ENCODE results near the gene TRIM33. TPM values are rescaled to one million over a fixed set of nuclear protein-coding genes. Genes with fewer than 3 reads are reported as not detected.
"Not testable (repeated sequence)": the region's sequence is repeated elsewhere in the genome, so short reads cannot be mapped to it uniquely, and the experiment has no call there.

The TRIM33 gene
- total RNA-seq, 1 donor from 2014 or later: 31.8 TPM

DNA sequence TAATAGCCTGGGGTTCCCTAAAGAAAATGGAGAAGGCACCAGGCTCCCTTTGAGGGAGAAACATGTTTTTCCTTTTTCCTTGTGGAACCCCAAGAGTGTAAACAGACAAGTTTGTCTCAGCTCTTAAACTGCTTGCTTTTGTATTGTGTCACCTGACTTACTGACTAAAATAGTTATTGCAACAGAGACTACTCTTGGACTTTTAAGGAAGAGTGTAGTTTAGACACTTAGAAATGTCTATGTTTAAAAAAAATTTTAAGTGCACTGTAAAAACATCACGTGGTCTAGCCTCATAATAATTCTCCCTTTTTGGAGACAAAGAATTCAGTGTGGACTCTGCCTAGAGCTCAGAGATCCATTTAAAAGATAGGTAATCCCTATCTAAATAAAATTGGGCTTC is 141.1 kb downstream of the TRIM33 start:
- Histone ChIP-seq H4K20me1 (ENCODE audit: insufficient read depth, low read length) (no peaks in the 10 kb centered on the region), H3K36me3 (ENCODE audit: insufficient read depth, low read length) (no peaks in the 10 kb centered on the region), H3K27ac (ENCODE audit: low read depth, low read length) (no peak overlapping the region), H3K9ac (ENCODE audit: low read length) (no peak overlapping the region), H3K27me3 (ENCODE audit: insufficient read depth, low read length) (no peaks in the 10 kb centered on the region), H3K9me3 (ENCODE audit: insufficient read depth, low read depth, low read length) (peaks cover 6% of the 10 kb centered on the region), H3K79me2 (ENCODE audit: insufficient read depth, low read length) (no peaks in the 10 kb centered on the region), H3K4me1 (ENCODE audit: insufficient read depth, low read length) (no peaks in the 10 kb centered on the region), H2AFZ (ENCODE audit: low read depth, low read length) (no peak overlapping the region), H3K4me2 (ENCODE audit: low read length) (no peak overlapping the region), H3K4me3 (ENCODE audit: insufficient read depth, low read depth, low read length) (no peak overlapping the region)
- H3K27me3 Mint-ChIP-seq (ENCODE audit: low read depth, unreplicated experiment): peaks cover 8% of the 10 kb centered on the region
- H3K9me3 Mint-ChIP-seq (ENCODE audit: unreplicated experiment): peaks cover 14% of the 10 kb centered on the region
- TF ChIP-seq, protein P1, sequence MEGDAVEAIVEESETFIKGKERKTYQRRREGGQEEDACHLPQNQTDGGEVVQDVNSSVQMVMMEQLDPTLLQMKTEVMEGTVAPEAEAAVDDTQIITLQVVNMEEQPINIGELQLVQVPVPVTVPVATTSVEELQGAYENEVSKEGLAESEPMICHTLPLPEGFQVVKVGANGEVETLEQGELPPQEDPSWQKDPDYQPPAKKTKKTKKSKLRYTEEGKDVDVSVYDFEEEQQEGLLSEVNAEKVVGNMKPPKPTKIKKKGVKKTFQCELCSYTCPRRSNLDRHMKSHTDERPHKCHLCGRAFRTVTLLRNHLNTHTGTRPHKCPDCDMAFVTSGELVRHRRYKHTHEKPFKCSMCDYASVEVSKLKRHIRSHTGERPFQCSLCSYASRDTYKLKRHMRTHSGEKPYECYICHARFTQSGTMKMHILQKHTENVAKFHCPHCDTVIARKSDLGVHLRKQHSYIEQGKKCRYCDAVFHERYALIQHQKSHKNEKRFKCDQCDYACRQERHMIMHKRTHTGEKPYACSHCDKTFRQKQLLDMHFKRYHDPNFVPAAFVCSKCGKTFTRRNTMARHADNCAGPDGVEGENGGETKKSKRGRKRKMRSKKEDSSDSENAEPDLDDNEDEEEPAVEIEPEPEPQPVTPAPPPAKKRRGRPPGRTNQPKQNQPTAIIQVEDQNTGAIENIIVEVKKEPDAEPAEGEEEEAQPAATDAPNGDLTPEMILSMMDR (IDR thresholded peaks at IDR 0.05; ENCODE audit: insufficient read depth, low read depth, low read length): no peak
- no peak for TF ChIP-seq EZH2 (IDR thresholded peaks at IDR 0.05; ENCODE audit: insufficient read depth, low read length)
- no peak for DNase-seq (ENCODE audit: low read depth)
- no peak overlapping the region for H3K4me3 Mint-ChIP-seq (ENCODE audit: unreplicated experiment)
- H3K27ac Mint-ChIP-seq (ENCODE audit: unreplicated experiment): no peak overlapping the region
- H3K36me3 Mint-ChIP-seq (ENCODE audit: low read depth, unreplicated experiment): no peaks in the 10 kb centered on the region
- no peaks in the 10 kb centered on the region for H3K4me1 Mint-ChIP-seq (ENCODE audit: low read depth, unreplicated experiment)
- FAIRE-seq: no peak

DNA sequence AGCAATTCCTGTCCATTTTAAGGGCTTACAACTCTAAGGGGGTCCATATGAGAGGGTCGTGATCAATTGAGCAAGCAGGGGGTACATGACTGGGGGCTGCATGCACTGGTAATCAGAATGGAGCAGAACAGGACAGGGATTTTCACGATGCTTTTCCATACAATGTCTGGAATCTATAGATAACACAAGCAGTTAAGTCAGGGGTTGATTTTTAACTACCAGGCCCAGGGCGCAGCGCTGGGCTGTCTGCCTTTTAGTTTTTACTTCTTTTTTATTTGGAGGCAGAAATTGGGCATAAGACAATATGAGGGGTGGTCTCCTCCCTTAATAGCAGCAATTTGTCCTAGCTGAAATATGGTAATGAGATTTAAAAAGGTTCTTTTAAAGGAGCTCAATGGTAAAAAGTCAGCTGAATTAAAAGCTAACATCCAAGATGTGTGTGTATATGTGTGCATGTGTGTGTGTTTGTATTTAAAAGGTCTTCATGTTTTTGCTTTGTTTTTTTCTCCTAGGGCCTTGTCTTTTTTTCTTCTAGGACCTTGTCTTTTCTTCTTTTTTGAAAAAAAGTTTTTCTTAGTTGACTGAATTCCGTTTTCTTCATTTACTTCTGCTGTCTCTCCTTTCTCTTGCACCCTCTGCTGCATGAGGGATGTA is 141.6 kb downstream of the TRIM33 start:
- H3K36me3 Mint-ChIP-seq (ENCODE audit: low read depth, unreplicated experiment); H3K9me3 ChIP-seq (ENCODE audit: insufficient read depth, low read depth, low read length); DNase-seq (ENCODE audit: low read depth); H3K9ac ChIP-seq (ENCODE audit: low read length); H3K27me3 Mint-ChIP-seq (ENCODE audit: low read depth, unreplicated experiment); H3K36me3 ChIP-seq (ENCODE audit: insufficient read depth, low read length); H3K4me3 Mint-ChIP-seq (ENCODE audit: unreplicated experiment); H3K4me1 Mint-ChIP-seq (ENCODE audit: low read depth, unreplicated experiment); H3K4me1 ChIP-seq (ENCODE audit: insufficient read depth, low read length); H3K27ac Mint-ChIP-seq (ENCODE audit: unreplicated experiment); H2AFZ ChIP-seq (ENCODE audit: low read depth, low read length); H3K4me2 ChIP-seq (ENCODE audit: low read length); H3K79me2 ChIP-seq (ENCODE audit: insufficient read depth, low read length); H3K27ac ChIP-seq (ENCODE audit: low read depth, low read length); H4K20me1 ChIP-seq (ENCODE audit: insufficient read depth, low read length); FAIRE-seq; H3K27me3 ChIP-seq (ENCODE audit: insufficient read depth, low read length); H3K4me3 ChIP-seq (ENCODE audit: insufficient read depth, low read depth, low read length): not testable (repeated sequence)
- H3K9me3 Mint-ChIP-seq (ENCODE audit: unreplicated experiment): peaks cover 13% of the 10 kb centered on the region

DNA sequence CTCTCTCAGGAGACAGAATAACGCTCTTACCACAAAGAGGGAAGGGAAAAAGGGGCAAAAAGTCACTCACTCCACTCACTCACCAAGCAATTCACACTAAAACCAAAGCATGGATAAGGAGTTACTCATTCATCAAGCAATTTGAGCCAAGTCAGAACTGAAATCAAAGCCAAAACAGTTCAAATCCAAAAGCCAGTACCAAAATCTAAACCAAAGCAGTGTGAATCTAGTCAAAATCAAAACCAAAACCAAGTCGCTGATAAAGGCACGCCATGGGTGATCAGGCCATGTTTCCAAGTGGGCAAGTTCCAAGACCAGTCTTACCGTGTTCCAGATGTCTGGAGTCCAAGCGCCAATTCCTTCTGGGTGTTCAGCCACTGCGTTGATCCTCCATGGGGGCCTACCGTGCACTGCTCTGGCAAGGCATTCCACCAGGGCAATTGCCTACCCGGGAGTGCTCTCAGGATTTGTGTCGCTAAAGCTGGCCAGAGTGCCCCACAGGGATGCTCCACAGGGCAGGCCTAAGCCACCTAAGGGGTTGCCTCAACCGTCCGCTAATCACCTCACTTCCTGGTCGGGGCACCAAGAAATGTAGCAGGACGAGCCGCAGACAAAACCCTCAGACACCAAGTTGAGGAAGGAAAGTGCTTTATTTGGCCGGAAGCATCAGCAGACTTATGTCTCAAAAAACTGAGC is 142.3 kb downstream of the TRIM33 start:
- H3K27ac ChIP-seq (ENCODE audit: low read depth, low read length): no peak overlapping the region
- Mint-ChIP-seq H3K27ac (ENCODE audit: unreplicated experiment) (no peak overlapping the region), H3K36me3 (ENCODE audit: low read depth, unreplicated experiment) (no peaks in the 10 kb centered on the region), H3K9me3 (ENCODE audit: unreplicated experiment) (peaks cover 13% of the 10 kb centered on the region), H3K4me1 (ENCODE audit: low read depth, unreplicated experiment) (no peaks in the 10 kb centered on the region), H3K27me3 (ENCODE audit: low read depth, unreplicated experiment) (peaks cover 8% of the 10 kb centered on the region), H3K4me3 (ENCODE audit: unreplicated experiment) (no peak overlapping the region)
- H2AFZ ChIP-seq (ENCODE audit: low read depth, low read length): no peak overlapping the region
- no peak overlapping the region for H3K9ac ChIP-seq (ENCODE audit: low read length)
- DNase-seq (ENCODE audit: low read depth) (no peak), FAIRE-seq (no peak)
- no peaks in the 10 kb centered on the region for H4K20me1 ChIP-seq (ENCODE audit: insufficient read depth, low read length)
- no peaks in the 10 kb centered on the region for H3K79me2 ChIP-seq (ENCODE audit: insufficient read depth, low read length)
- H3K27me3 ChIP-seq (ENCODE audit: insufficient read depth, low read length): no peaks in the 10 kb centered on the region
- no peaks in the 10 kb centered on the region for H3K36me3 ChIP-seq (ENCODE audit: insufficient read depth, low read length)
- no peak overlapping the region for H3K4me3 ChIP-seq (ENCODE audit: insufficient read depth, low read depth, low read length)
- H3K4me2 ChIP-seq (ENCODE audit: low read length): no peak overlapping the region
- TF ChIP-seq, protein P1 (IDR thresholded peaks at IDR 0.05; ENCODE audit: insufficient read depth, low read depth, low read length): no peak
- no peak for TF ChIP-seq EZH2 (IDR thresholded peaks at IDR 0.05; ENCODE audit: insufficient read depth, low read length)
- H3K9me3 ChIP-seq (ENCODE audit: insufficient read depth, low read depth, low read length): peaks cover 7% of the 10 kb centered on the region
- no peaks in the 10 kb centered on the region for H3K4me1 ChIP-seq (ENCODE audit: insufficient read depth, low read length)
